Panc1 (cell line): ENCODE data around the gene RGS13. TPM values are rescaled to one million over a fixed set of nuclear protein-coding genes. Genes with fewer than 3 reads are reported as not detected.

ENCODE experiments used
- ATAC-seq: fragments of 200-7000 bp; cut with Tn5 transposase; 2 replicates; pipeline ENCODE4 v1.9.1; 2020; ENCODE audit warnings: mild to moderate bottlenecking, moderate library complexity
- BruUV-seq: library from RNA; stranded (reverse); fragments of 400-500 nt; replicated peaks from 2 replicates; lab custom pipeline; 2021; lab: Mats Ljungman, UMichigan
- CTCF ChIA-PET: fragments of 300-600 bp; sonication (Branson Sonifier 250); formaldehyde crosslinking; loops from one replicate; lab custom pipeline; 2022; ENCODE audit warnings: antibody characterized with exemption; lab: Charles Lee
- POLR2A ChIA-PET: fragments of 300-600 bp; sonication (Branson Sonifier 250); formaldehyde crosslinking; loops from one replicate; lab custom pipeline; 2022; ENCODE audit warnings: antibody characterized with exemption; lab: Charles Lee
- DNase-seq: peaks from one replicate; pipeline ENCODE4 v3.0.0-alpha.2; 2010; ENCODE audit warnings: low read depth, low spot score
- H3K27ac ChIP-seq: 2 replicates; pipeline ENCODE4 v1.5.1; 2011; ENCODE audit warnings: mild to moderate bottlenecking, low read length, inconsistent platforms
- H3K27me3 ChIP-seq: fragments of 200-500 bp; sonication (Bioruptor generic); 2 replicates; pipeline ENCODE4 v1.6.0; 2014; ENCODE audit warnings: low read length, inconsistent platforms; ENCODE audit not compliant: control insufficient read depth, insufficient read depth
- H3K36me3 ChIP-seq: fragments of 200-500 bp; sonication (Bioruptor generic); 2 replicates; pipeline ENCODE4 v1.5.1; 2014; ENCODE audit warnings: inconsistent platforms, mild to moderate bottlenecking, low read length, moderate library complexity; ENCODE audit not compliant: control insufficient read depth, insufficient read depth
- H3K4me1 ChIP-seq: 2 replicates; pipeline ENCODE4 v1.5.1; 2011; ENCODE audit warnings: inconsistent platforms, mild to moderate bottlenecking, low read length, moderate library complexity; ENCODE audit not compliant: control insufficient read depth, insufficient read depth
- H3K4me3 ChIP-seq, 2 experiments: 2 replicates each; pipeline ENCODE4 v1.5.1; 2011 to 2012; ENCODE audit warnings: low read depth in 2 of 2, low read length in 2 of 2, mild to moderate bottlenecking in 2 of 2, inconsistent platforms in 1 of 2, moderate library complexity in 1 of 2
- H3K9me3 ChIP-seq: fragments of 200-500 bp; sonication (Bioruptor generic); 2 replicates; pipeline ENCODE4 v1.5.1; 2014; ENCODE audit warnings: low read depth, mild to moderate bottlenecking, inconsistent platforms, low read length, moderate library complexity; ENCODE audit not compliant: control insufficient read depth, insufficient read depth
- CTCF ChIP-seq: fragments of 450-650 bp; IDR thresholded peaks from 2 replicates; pipeline ENCODE4 v1.5.1; 2017; ENCODE audit warnings: mild to moderate bottlenecking
- POLR2AphosphoS5 ChIP-seq: IDR thresholded peaks from 2 replicates; pipeline ENCODE4 v1.6.1; 2012; ENCODE audit warnings: mild to moderate bottlenecking, low read depth, low read length, moderate library complexity
- REST ChIP-seq, 2 experiments: IDR thresholded peaks; 2 replicates each; pipeline ENCODE4 v1.6.1; 2011 to 2012; ENCODE audit warnings: low read depth in 2 of 2, control low read depth in 1 of 2, low read length in 1 of 2, mild to moderate bottlenecking in 1 of 2, moderate library complexity in 1 of 2; ENCODE audit not compliant: insufficient read depth in 1 of 2
- TCF7L2 ChIP-seq: IDR thresholded peaks from 2 replicates; pipeline ENCODE4 v1.6.1; 2011; ENCODE audit warnings: mild to moderate bottlenecking, low read depth, low read length, inconsistent platforms
- in situ Hi-C: cut with HindIII; loops from 2 replicates; pipeline ENCODE4 v1.10.0; 2016; ENCODE audit warnings: low sequenced_read_pairs, low pct_unique_long_range_greater_than_20kb
- intact Hi-C: fragments of 100-400 bp; cut with micrococcal nuclease; formaldehyde crosslinking; loops from one replicate; pipeline ENCODE4 v1.10.0; 2022; ENCODE audit not compliant: unreplicated experiment
- total RNA-seq: library from RNA; stranded (reverse); gene quantifications from one replicate; pipeline ENCODE4 v1.2.1, GENCODE V29; 2021; ENCODE audit not compliant: unreplicated experiment

RGS13 gene
- total RNA-seq, 1 experiment from 2014 or later = not detected

- DNase-seq = no peak
- no peak overlapping the region for H3K27ac ChIP-seq
These were observed 32.5 kb downstream of the RGS13 start for GRCh38 chr1:192668409-192668983.

GRCh38 chr1:192669174-192669573, 33.2 kb downstream of the RGS13 start:
- no peak for ATAC-seq
- H3K4me1 ChIP-seq = no peaks in the 10 kb centered on the region
- CTCF ChIA-PET = no interaction called here
- TF ChIP-seq TCF7L2 (no peak), POLR2AphosphoS5 (no peak)
- no peaks in the 10 kb centered on the region for H3K9me3 ChIP-seq
- no peak overlapping the region for H3K4me3 ChIP-seq
- in situ Hi-C loops (no loop called here), intact Hi-C loops (no loop called here)
- no peaks in the 10 kb centered on the region for H3K36me3 ChIP-seq
- no peaks in the 10 kb centered on the region for H3K27me3 ChIP-seq
- no peak overlapping the region for H3K27ac ChIP-seq
- no peak for DNase-seq
- BruUV-seq = no TSS peak
- POLR2A ChIA-PET = no interaction called here

More at GRCh38 chr1:192668409-192668983, 32.5 kb downstream of the RGS13 start:
- no peak for TF ChIP-seq POLR2AphosphoS5
- TF ChIP-seq TCF7L2 = no peak
- Histone ChIP-seq H3K36me3 (no peaks in the 10 kb centered on the region), H3K4me3 (no peak overlapping the region), H3K9me3 (no peaks in the 10 kb centered on the region), H3K27me3 (no peaks in the 10 kb centered on the region), H3K4me1 (no peaks in the 10 kb centered on the region)
- in situ Hi-C loops = no loop called here
- intact Hi-C loops = no loop called here
- BruUV-seq = no TSS peak
- ChIA-PET CTCF (no interaction called here), POLR2A (no interaction called here)
- ATAC-seq = no peak

GRCh38 chr1:192675716-192676115, 39.8 kb downstream of the RGS13 start:
- ATAC-seq (no peak), DNase-seq (no peak)
- POLR2A ChIA-PET = no interaction called here
- Histone ChIP-seq H3K4me3 (no peak overlapping the region), H3K9me3 (no peaks in the 10 kb centered on the region), H3K27me3 (no peaks in the 10 kb centered on the region), H3K4me1 (no peaks in the 10 kb centered on the region), H3K36me3 (no peaks in the 10 kb centered on the region), H3K27ac (no peak overlapping the region)
- in situ Hi-C loops (no loop called here), intact Hi-C loops (no loop called here)
- CTCF ChIA-PET = no interaction called here
- no TSS peak for BruUV-seq
- no peak for TF ChIP-seq TCF7L2
- TF ChIP-seq CTCF = no peak
- TF ChIP-seq REST (IDR thresholded peaks at IDR 0.05; ENCODE audit: insufficient read depth in 1 of 2, low read depth in 2 of 2, low read length in 1 of 2) = no peak
